Thoracic aorta (tissue), 2 donors: ENCODE measurements around the gene NUDT1. TPM values are rescaled to one million over a fixed set of nuclear protein-coding genes. Genes with fewer than 3 reads are reported as not detected.

ENCODE experiments used
- ATAC-seq: fragments of 150-250 bp; one replicate; pipeline ENCODE4 v1.8.0; 2017; ENCODE audit warnings: low read depth; ENCODE audit not compliant: insufficient number of reproducible peaks, low FRiP score
- DNase-seq: peaks from one replicate; pipeline ENCODE4 v3.0.0-alpha.2; 2020; ENCODE audit warnings: low spot score
- H3K27ac ChIP-seq, 2 donors: fragments of 200-600 bp; sonication (generic); 1 replicate in 1 of 2; 2 replicates in 1 of 2; pipeline ENCODE4 v1.5.1; 2016; ENCODE audit warnings: mild to moderate bottlenecking in 2 of 2, moderate library complexity in 2 of 2
- H3K27me3 ChIP-seq: fragments of 200-600 bp; sonication (generic); replicated peaks from 2 replicates; pipeline ENCODE4 v1.6.0; 2016; ENCODE audit warnings: mild to moderate bottlenecking; ENCODE audit not compliant: insufficient read depth
- H3K36me3 ChIP-seq: fragments of 200-600 bp; sonication (generic); one replicate; pipeline ENCODE4 v1.5.1; 2016
- H3K4me1 ChIP-seq, 2 donors: fragments of 200-600 bp; sonication (generic); 1 replicate in 1 of 2; 2 replicates in 1 of 2; pipeline versions ENCODE4 v1.5.1 to v1.6.0; 2016; ENCODE audit warnings: low read depth in 2 of 2, mild to moderate bottlenecking in 1 of 2; ENCODE audit not compliant: control insufficient read depth in 1 of 2
- H3K4me3 ChIP-seq: fragments of 200-600 bp; sonication (generic); 2 replicates; pipeline ENCODE4 v1.5.1; 2016; ENCODE audit warnings: mild to moderate bottlenecking
- H3K9me3 ChIP-seq: fragments of 200-600 bp; sonication (generic); 2 replicates; pipeline ENCODE4 v1.5.1; 2016
- CTCF ChIP-seq: fragments of 200-600 bp; sonication (generic); IDR thresholded peaks from one replicate; pipeline ENCODE4 v1.5.1; 2019; ENCODE audit warnings: antibody characterized with exemption
- total RNA-seq, 2 donors: library from RNA; depleted of rRNA; stranded (reverse); fragments of >200 nt; gene quantifications; one replicate each; pipeline versions ENCODE4 v1.1.0 to v1.2.3, GENCODE V29; 2016

The NUDT1 gene
- total RNA-seq, 2 donors from 2014 or later, result 9.7 to 15.2 TPM

- Histone ChIP-seq H3K27me3 (no peaks in the 10 kb centered on the region), H3K4me1 (peaks cover 8 to 14% of the 10 kb centered on the region in 2 donors), H3K9me3 (no peaks in the 10 kb centered on the region), H3K36me3 (peaks cover 15% of the 10 kb centered on the region), H3K27ac (no peak overlapping the region), H3K4me3 (no peak overlapping the region)
- peak; percentile 71 for TF ChIP-seq CTCF
- DNase-seq (no peak), ATAC-seq (no peak)
Observed at GRCh38 chr7:2209146-2209960, 32.7 kb upstream of the NUDT1 start.

DNA sequence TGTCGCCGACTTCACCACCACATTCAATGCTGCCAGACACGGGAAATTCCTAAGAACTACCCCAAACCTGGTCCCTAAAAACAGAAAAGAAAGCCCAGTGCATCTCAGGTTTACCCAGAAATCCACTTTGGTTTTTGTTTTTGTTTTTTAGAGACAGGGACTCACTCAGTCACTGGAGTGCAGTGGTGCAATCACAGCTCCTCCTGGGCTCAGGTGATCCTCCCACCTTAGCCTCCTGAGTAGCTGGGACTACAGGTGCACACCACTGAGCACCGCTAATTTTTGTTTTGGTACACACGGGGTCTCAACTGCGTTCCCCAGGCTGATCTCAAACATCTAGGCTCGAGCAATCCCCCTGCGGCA is 32.1 kb upstream of the NUDT1 start:
- peaks cover 4 to 9% of the 10 kb centered on the region in 2 donors for H3K4me1 ChIP-seq
- H3K9me3 ChIP-seq, result no peaks in the 10 kb centered on the region
- H3K36me3 ChIP-seq, result peaks cover 17% of the 10 kb centered on the region
- DNase-seq, result no peak
- no peaks in the 10 kb centered on the region for H3K27me3 ChIP-seq
- no peak overlapping the region for H3K27ac ChIP-seq
- ATAC-seq, result no peak
- H3K4me3 ChIP-seq, result no peak overlapping the region
- TF ChIP-seq CTCF, result no peak

DNA sequence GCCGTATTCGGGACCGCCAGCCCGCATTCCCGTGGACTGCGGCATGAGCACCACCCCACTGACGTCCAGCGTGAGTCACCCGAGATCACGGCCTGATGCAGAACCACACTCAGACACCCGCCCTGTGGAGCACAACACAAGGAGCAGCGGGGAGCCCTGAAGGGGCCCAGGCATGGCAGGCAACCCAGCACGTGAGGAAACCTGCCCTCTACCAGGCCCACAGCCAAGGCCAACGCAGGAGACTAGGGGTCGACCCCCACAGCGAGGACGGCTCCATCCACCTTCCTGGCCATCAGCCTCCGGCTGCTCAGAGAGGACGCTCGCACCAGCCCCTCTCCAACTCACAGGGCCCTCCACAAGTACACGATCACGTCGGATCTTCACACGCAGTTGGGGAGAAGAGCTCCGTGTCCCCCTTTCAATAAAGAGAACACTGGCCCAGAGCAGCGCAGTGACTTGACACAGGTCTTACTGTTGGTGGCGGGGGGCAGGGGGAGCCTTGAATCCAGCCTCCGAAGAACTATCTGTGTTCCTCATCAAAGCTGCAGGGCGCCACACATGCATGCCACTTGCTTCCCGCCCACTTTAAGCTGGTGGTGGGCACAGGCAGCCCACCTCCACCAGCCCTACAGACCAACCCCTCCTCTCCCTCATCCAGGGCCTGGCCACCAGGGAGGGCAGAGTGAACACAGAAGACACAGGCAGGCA is 31.3 kb upstream of the NUDT1 start:
- DNase-seq (no peak), ATAC-seq (no peak)
- Histone ChIP-seq H3K4me3 (no peak overlapping the region), H3K36me3 (peaks cover 22% of the 10 kb centered on the region), H3K27ac (no peak overlapping the region), H3K27me3 (no peaks in the 10 kb centered on the region), H3K4me1 (peaks cover 0 to under 1% of the 10 kb centered on the region in 2 donors), H3K9me3 (no peaks in the 10 kb centered on the region)
- no peak for TF ChIP-seq CTCF

DNA sequence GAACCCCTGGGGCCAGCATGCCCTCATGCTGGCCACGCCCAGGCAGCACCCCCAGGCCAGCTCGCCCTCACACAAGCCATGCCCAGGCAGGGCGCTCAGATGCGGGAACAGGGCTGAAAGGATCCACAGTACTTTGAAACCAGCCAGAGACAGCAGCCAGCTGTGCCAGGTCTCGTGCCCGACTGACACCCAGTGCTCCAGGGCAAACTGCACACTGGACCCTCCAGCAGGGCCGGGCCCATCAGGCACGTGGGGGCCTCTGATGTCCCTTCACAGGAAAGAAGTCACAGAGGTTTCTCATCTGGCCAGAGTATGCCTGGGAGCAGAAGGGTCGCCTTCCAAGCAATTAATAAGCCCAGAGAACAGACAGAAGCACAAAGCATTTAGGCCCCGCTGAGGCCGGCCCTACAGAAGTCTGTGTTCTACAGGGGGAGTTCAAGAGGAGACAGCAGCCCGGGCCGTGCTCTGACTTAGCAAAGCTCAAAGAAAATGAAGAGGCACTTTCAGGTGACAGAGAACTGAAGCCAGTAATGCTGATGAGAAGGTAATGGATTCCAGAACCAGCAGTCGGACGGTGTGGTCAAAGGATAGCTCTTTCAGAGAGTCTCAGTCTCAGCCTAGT is 30.7 kb upstream of the NUDT1 start:
- no peaks in the 10 kb centered on the region for H3K9me3 ChIP-seq
- DNase-seq (no peak), ATAC-seq (no peak)
- no peak overlapping the region for H3K27ac ChIP-seq
- no peak for TF ChIP-seq CTCF
- no peak overlapping the region for H3K4me3 ChIP-seq
- H3K36me3 ChIP-seq, result peaks cover 29% of the 10 kb centered on the region
- H3K27me3 ChIP-seq, result no peaks in the 10 kb centered on the region
- no peaks in the 10 kb centered on the region for H3K4me1 ChIP-seq

GRCh38 chr7:2211926-2212325 is 30.1 kb upstream of the NUDT1 start:
- no peak for DNase-seq
- H3K9me3 ChIP-seq, result no peaks in the 10 kb centered on the region
- no peak for ATAC-seq
- peaks cover 34% of the 10 kb centered on the region for H3K36me3 ChIP-seq
- no peaks in the 10 kb centered on the region for H3K27me3 ChIP-seq
- no peak overlapping the region for H3K4me3 ChIP-seq
- no peak for TF ChIP-seq CTCF
- H3K27ac ChIP-seq, result no peak overlapping the region
- H3K4me1 ChIP-seq, result no peaks in the 10 kb centered on the region
